ENCODE data around the gene HDAC9. TPM values are rescaled to one million over a fixed set of nuclear protein-coding genes. Genes with fewer than 3 reads are reported as not detected.

The HDAC9 gene
- total RNA-seq, 1 donor from 2014 or later: 52.7 TPM

GRCh38 chr7:18849130-18849529 is 353.6 kb downstream of the HDAC9 start:
- no peaks in the 10 kb centered on the region for H3K27me3 ChIP-seq (ENCODE audit: control insufficient read depth in 3 of 3, insufficient read depth in 3 of 3, low read length in 3 of 3)

GRCh38 chr7:18855796-18856195 is 360.2 kb downstream of the HDAC9 start:
- Histone ChIP-seq H3K27ac (ENCODE audit: low read depth, low read length) (no peak overlapping the region), H3K9me3 (ENCODE audit: control insufficient read depth in 3 of 3, low read length in 3 of 3) (no peaks in the 10 kb centered on the region), H3K4me1 (ENCODE audit: control insufficient read depth in 3 of 3, insufficient read depth in 3 of 3, low read length in 3 of 3) (no peaks in the 10 kb centered on the region), H3K36me3 (ENCODE audit: control insufficient read depth in 3 of 3, insufficient read depth in 3 of 3, low read length in 3 of 3) (no peaks in the 10 kb centered on the region), H3K27me3 (ENCODE audit: control insufficient read depth in 3 of 3, insufficient read depth in 3 of 3, low read length in 3 of 3) (no peaks in the 10 kb centered on the region), H3K4me3 (ENCODE audit: low read length in 3 of 3) (no peak overlapping the region), H3K9ac (ENCODE audit: low read depth in 1 of 3, low read length in 3 of 3) (no peak overlapping the region)

More at GRCh38 chr7:18849130-18849529, 353.6 kb downstream of the HDAC9 start:
- Histone ChIP-seq H3K36me3 (ENCODE audit: control insufficient read depth in 3 of 3, insufficient read depth in 3 of 3, low read length in 3 of 3) (no peaks in the 10 kb centered on the region), H3K9me3 (ENCODE audit: control insufficient read depth in 3 of 3, low read length in 3 of 3) (no peaks in the 10 kb centered on the region), H3K4me1 (ENCODE audit: control insufficient read depth in 3 of 3, insufficient read depth in 3 of 3, low read length in 3 of 3) (no peaks in the 10 kb centered on the region), H3K9ac (ENCODE audit: low read depth in 1 of 3, low read length in 3 of 3) (no peak overlapping the region), H3K27ac (ENCODE audit: low read depth, low read length) (no peak overlapping the region), H3K4me3 (ENCODE audit: low read length in 3 of 3) (no peak overlapping the region)

GRCh38 chr7:18858232-18858631 is 362.7 kb downstream of the HDAC9 start:
- Histone ChIP-seq H3K27ac (ENCODE audit: low read depth, low read length) (no peak overlapping the region), H3K9ac (ENCODE audit: low read depth in 1 of 3, low read length in 3 of 3) (no peak overlapping the region), H3K36me3 (ENCODE audit: control insufficient read depth in 3 of 3, insufficient read depth in 3 of 3, low read length in 3 of 3) (no peaks in the 10 kb centered on the region), H3K4me3 (ENCODE audit: low read length in 3 of 3) (no peak overlapping the region), H3K4me1 (ENCODE audit: control insufficient read depth in 3 of 3, insufficient read depth in 3 of 3, low read length in 3 of 3) (no peaks in the 10 kb centered on the region), H3K9me3 (ENCODE audit: control insufficient read depth in 3 of 3, low read length in 3 of 3) (no peaks in the 10 kb centered on the region), H3K27me3 (ENCODE audit: control insufficient read depth in 3 of 3, insufficient read depth in 3 of 3, low read length in 3 of 3) (no peaks in the 10 kb centered on the region)

- Histone ChIP-seq H3K36me3 (ENCODE audit: control insufficient read depth in 3 of 3, insufficient read depth in 3 of 3, low read length in 3 of 3) (no peaks in the 10 kb centered on the region), H3K9me3 (ENCODE audit: control insufficient read depth in 3 of 3, low read length in 3 of 3) (no peaks in the 10 kb centered on the region), H3K27ac (ENCODE audit: low read depth, low read length) (no peak overlapping the region)
Observed at GRCh38 chr7:18859318-18859717, 363.8 kb downstream of the HDAC9 start.

GRCh38 chr7:18860221-18860620 is 364.7 kb downstream of the HDAC9 start:
- H3K27me3 ChIP-seq (ENCODE audit: control insufficient read depth in 3 of 3, insufficient read depth in 3 of 3, low read length in 3 of 3): no peaks in the 10 kb centered on the region
- no peaks in the 10 kb centered on the region for H3K4me1 ChIP-seq (ENCODE audit: control insufficient read depth in 3 of 3, insufficient read depth in 3 of 3, low read length in 3 of 3)

More at GRCh38 chr7:18859318-18859717, 363.8 kb downstream of the HDAC9 start:
- H3K9ac ChIP-seq (ENCODE audit: low read depth in 1 of 3, low read length in 3 of 3): no peak overlapping the region
- no peaks in the 10 kb centered on the region for H3K27me3 ChIP-seq (ENCODE audit: control insufficient read depth in 3 of 3, insufficient read depth in 3 of 3, low read length in 3 of 3)
- H3K4me1 ChIP-seq (ENCODE audit: control insufficient read depth in 3 of 3, insufficient read depth in 3 of 3, low read length in 3 of 3): no peaks in the 10 kb centered on the region
- H3K4me3 ChIP-seq (ENCODE audit: low read length in 3 of 3): no peak overlapping the region

GRCh38 chr7:18861514-18862118 is 366.1 kb downstream of the HDAC9 start:
- Histone ChIP-seq H3K4me3 (ENCODE audit: low read length in 3 of 3) (no peak overlapping the region), H3K36me3 (ENCODE audit: control insufficient read depth in 3 of 3, insufficient read depth in 3 of 3, low read length in 3 of 3) (no peaks in the 10 kb centered on the region), H3K27me3 (ENCODE audit: control insufficient read depth in 3 of 3, insufficient read depth in 3 of 3, low read length in 3 of 3) (no peaks in the 10 kb centered on the region)

More at GRCh38 chr7:18860221-18860620, 364.7 kb downstream of the HDAC9 start:
- no peaks in the 10 kb centered on the region for H3K36me3 ChIP-seq (ENCODE audit: control insufficient read depth in 3 of 3, insufficient read depth in 3 of 3, low read length in 3 of 3)
- no peaks in the 10 kb centered on the region for H3K9me3 ChIP-seq (ENCODE audit: control insufficient read depth in 3 of 3, low read length in 3 of 3)
- no peak overlapping the region for H3K27ac ChIP-seq (ENCODE audit: low read depth, low read length)
- no peak overlapping the region for H3K9ac ChIP-seq (ENCODE audit: low read depth in 1 of 3, low read length in 3 of 3)
- no peak overlapping the region for H3K4me3 ChIP-seq (ENCODE audit: low read length in 3 of 3)

GRCh38 chr7:18864967-18865366 is 369.4 kb downstream of the HDAC9 start:
- H3K9ac ChIP-seq (ENCODE audit: low read depth in 1 of 3, low read length in 3 of 3): no peak overlapping the region
- no peak overlapping the region for H3K4me3 ChIP-seq (ENCODE audit: low read length in 3 of 3)

More at GRCh38 chr7:18861514-18862118, 366.1 kb downstream of the HDAC9 start:
- Histone ChIP-seq H3K9ac (ENCODE audit: low read depth in 1 of 3, low read length in 3 of 3) (no peak overlapping the region), H3K27ac (ENCODE audit: low read depth, low read length) (no peak overlapping the region), H3K9me3 (ENCODE audit: control insufficient read depth in 3 of 3, low read length in 3 of 3) (no peaks in the 10 kb centered on the region), H3K4me1 (ENCODE audit: control insufficient read depth in 3 of 3, insufficient read depth in 3 of 3, low read length in 3 of 3) (peaks cover 0 to 3% (median 0%) of the 10 kb centered on the region in 3 donors)

GRCh38 chr7:18866359-18867036 is 370.9 kb downstream of the HDAC9 start:
- Histone ChIP-seq H3K27ac (ENCODE audit: low read depth, low read length) (peak overlapping the region; percentile 39), H3K36me3 (ENCODE audit: control insufficient read depth in 3 of 3, insufficient read depth in 3 of 3, low read length in 3 of 3) (no peaks in the 10 kb centered on the region), H3K4me1 (ENCODE audit: control insufficient read depth in 3 of 3, insufficient read depth in 3 of 3, low read length in 3 of 3) (peaks cover 0 to 4% (median 3%) of the 10 kb centered on the region in 3 donors), H3K9me3 (ENCODE audit: control insufficient read depth in 3 of 3, low read length in 3 of 3) (no peaks in the 10 kb centered on the region), H3K9ac (ENCODE audit: low read depth in 1 of 3, low read length in 3 of 3) (no peak overlapping the region), H3K4me3 (ENCODE audit: low read length in 3 of 3) (no peak overlapping the region), H3K27me3 (ENCODE audit: control insufficient read depth in 3 of 3, insufficient read depth in 3 of 3, low read length in 3 of 3) (no peaks in the 10 kb centered on the region)

More at GRCh38 chr7:18864967-18865366, 369.4 kb downstream of the HDAC9 start:
- Histone ChIP-seq H3K9me3 (ENCODE audit: control insufficient read depth in 3 of 3, low read length in 3 of 3) (no peaks in the 10 kb centered on the region), H3K4me1 (ENCODE audit: control insufficient read depth in 3 of 3, insufficient read depth in 3 of 3, low read length in 3 of 3) (peaks cover 0 to 4% (median 3%) of the 10 kb centered on the region in 3 donors), H3K27ac (ENCODE audit: low read depth, low read length) (no peak overlapping the region), H3K27me3 (ENCODE audit: control insufficient read depth in 3 of 3, insufficient read depth in 3 of 3, low read length in 3 of 3) (no peaks in the 10 kb centered on the region), H3K36me3 (ENCODE audit: control insufficient read depth in 3 of 3, insufficient read depth in 3 of 3, low read length in 3 of 3) (no peaks in the 10 kb centered on the region)

- Histone ChIP-seq H3K27me3 (ENCODE audit: control insufficient read depth in 3 of 3, insufficient read depth in 3 of 3, low read length in 3 of 3) (no peaks in the 10 kb centered on the region), H3K4me3 (ENCODE audit: low read length in 3 of 3) (no peak overlapping the region), H3K9ac (ENCODE audit: low read depth in 1 of 3, low read length in 3 of 3) (no peak overlapping the region), H3K27ac (ENCODE audit: low read depth, low read length) (no peak overlapping the region), H3K4me1 (ENCODE audit: control insufficient read depth in 3 of 3, insufficient read depth in 3 of 3, low read length in 3 of 3) (no peaks in the 10 kb centered on the region), H3K9me3 (ENCODE audit: control insufficient read depth in 3 of 3, low read length in 3 of 3) (no peaks in the 10 kb centered on the region), H3K36me3 (ENCODE audit: control insufficient read depth in 3 of 3, insufficient read depth in 3 of 3, low read length in 3 of 3) (no peaks in the 10 kb centered on the region)
Observed at GRCh38 chr7:18872344-18872743, 376.8 kb downstream of the HDAC9 start.

GRCh38 chr7:18873734-18874336 is 378.3 kb downstream of the HDAC9 start:
- H3K9me3 ChIP-seq (ENCODE audit: control insufficient read depth in 3 of 3, low read length in 3 of 3): no peaks in the 10 kb centered on the region
- H3K27me3 ChIP-seq (ENCODE audit: control insufficient read depth in 3 of 3, insufficient read depth in 3 of 3, low read length in 3 of 3): no peaks in the 10 kb centered on the region
- H3K4me3 ChIP-seq (ENCODE audit: low read length in 3 of 3): no peak overlapping the region
- no peak overlapping the region for H3K9ac ChIP-seq (ENCODE audit: low read depth in 1 of 3, low read length in 3 of 3)
- H3K36me3 ChIP-seq (ENCODE audit: control insufficient read depth in 3 of 3, insufficient read depth in 3 of 3, low read length in 3 of 3): no peaks in the 10 kb centered on the region
- no peaks in the 10 kb centered on the region for H3K4me1 ChIP-seq (ENCODE audit: control insufficient read depth in 3 of 3, insufficient read depth in 3 of 3, low read length in 3 of 3)
- H3K27ac ChIP-seq (ENCODE audit: low read depth, low read length): no peak overlapping the region

Measured in skeletal muscle tissue (tissue), 4 donors.